Astrocyte of the hippocampus (primary cell): ENCODE results near the gene TYMP.

ENCODE experiments used
- DNase-seq: peaks from one replicate; pipeline ENCODE4 v3.0.0; 2011; ENCODE audit warnings: low read depth, low spot score

TYMP gene

GRCh38 chr22:50540381-50540780, 10.6 kb upstream of the TYMP start:
- DNase-seq, result no peak

- DNase-seq, result no peak
Observed at GRCh38 chr22:50537765-50538164, 8.0 kb upstream of the TYMP start.

- no peak for DNase-seq
Observed at GRCh38 chr22:50536226-50536625, 6.4 kb upstream of the TYMP start.

GRCh38 chr22:50535113-50535512, 5.3 kb upstream of the TYMP start:
- DNase-seq, result no peak

GRCh38 chr22:50533856-50534711, 4.3 kb upstream of the TYMP start:
- DNase-seq, result peak; percentile 34

GRCh38 chr22:50532824-50533796, 3.3 kb upstream of the TYMP start:
- DNase-seq, result no peak

- peak; percentile 68 for DNase-seq
Observed at GRCh38 chr22:50531962-50532674, 2.3 kb upstream of the TYMP start.

GRCh38 chr22:50531546-50531961, 1.7 kb upstream of the TYMP start:
- DNase-seq, result peak; percentile 21

GRCh38 chr22:50530877-50531545, 1.2 kb upstream of the TYMP start:
- peak; percentile 71 for DNase-seq

- DNase-seq, result no peak
Observed at GRCh38 chr22:50530580-50530876, 716 bp upstream of the TYMP start.

- no peak for DNase-seq
Observed at GRCh38 chr22:50529416-50529896, 356 bp downstream of the TYMP start.

GRCh38 chr22:50528682-50529415, 963 bp downstream of the TYMP start:
- DNase-seq, result no peak

- no peak for DNase-seq
Observed at GRCh38 chr22:50527921-50528681, 1.7 kb downstream of the TYMP start.

GRCh38 chr22:50526834-50527801, 2.7 kb downstream of the TYMP start:
- DNase-seq, result no peak

- DNase-seq, result peak; percentile 87
Observed at GRCh38 chr22:50526108-50526833, 3.5 kb downstream of the TYMP start.

- DNase-seq, result no peak
Observed at GRCh38 chr22:50525858-50526107, 4.0 kb downstream of the TYMP start.

- DNase-seq, result peak; percentile 99
Observed at GRCh38 chr22:50525104-50525857, 4.5 kb downstream of the TYMP start, which contains the start of gene SCO2. Gene SCO2, minus strand, starts transcription at chr22:50525598. Its CDS starts 1,187 bp downstream, at chr22:50524411.
